ENCODE results near the gene MAPK14. TPM values are rescaled to one million over a fixed set of nuclear protein-coding genes. Genes with fewer than 3 reads are reported as not detected.
A peak's percentile ranks its signal among the peaks of the same experiment; 100 is the strongest.

Gene MAPK14
- total and polyA plus RNA-seq, 9 of the 15 experiments (the other 6 are each of a cell fraction or from before 2014, with no cell fraction given): 8.8 to 62.7 (median 35.5) TPM

GRCh38 chr6:36117658-36118549 is 90.3 kb downstream of the MAPK14 start (continued):
- TF ChIP-seq, protein P1, sequence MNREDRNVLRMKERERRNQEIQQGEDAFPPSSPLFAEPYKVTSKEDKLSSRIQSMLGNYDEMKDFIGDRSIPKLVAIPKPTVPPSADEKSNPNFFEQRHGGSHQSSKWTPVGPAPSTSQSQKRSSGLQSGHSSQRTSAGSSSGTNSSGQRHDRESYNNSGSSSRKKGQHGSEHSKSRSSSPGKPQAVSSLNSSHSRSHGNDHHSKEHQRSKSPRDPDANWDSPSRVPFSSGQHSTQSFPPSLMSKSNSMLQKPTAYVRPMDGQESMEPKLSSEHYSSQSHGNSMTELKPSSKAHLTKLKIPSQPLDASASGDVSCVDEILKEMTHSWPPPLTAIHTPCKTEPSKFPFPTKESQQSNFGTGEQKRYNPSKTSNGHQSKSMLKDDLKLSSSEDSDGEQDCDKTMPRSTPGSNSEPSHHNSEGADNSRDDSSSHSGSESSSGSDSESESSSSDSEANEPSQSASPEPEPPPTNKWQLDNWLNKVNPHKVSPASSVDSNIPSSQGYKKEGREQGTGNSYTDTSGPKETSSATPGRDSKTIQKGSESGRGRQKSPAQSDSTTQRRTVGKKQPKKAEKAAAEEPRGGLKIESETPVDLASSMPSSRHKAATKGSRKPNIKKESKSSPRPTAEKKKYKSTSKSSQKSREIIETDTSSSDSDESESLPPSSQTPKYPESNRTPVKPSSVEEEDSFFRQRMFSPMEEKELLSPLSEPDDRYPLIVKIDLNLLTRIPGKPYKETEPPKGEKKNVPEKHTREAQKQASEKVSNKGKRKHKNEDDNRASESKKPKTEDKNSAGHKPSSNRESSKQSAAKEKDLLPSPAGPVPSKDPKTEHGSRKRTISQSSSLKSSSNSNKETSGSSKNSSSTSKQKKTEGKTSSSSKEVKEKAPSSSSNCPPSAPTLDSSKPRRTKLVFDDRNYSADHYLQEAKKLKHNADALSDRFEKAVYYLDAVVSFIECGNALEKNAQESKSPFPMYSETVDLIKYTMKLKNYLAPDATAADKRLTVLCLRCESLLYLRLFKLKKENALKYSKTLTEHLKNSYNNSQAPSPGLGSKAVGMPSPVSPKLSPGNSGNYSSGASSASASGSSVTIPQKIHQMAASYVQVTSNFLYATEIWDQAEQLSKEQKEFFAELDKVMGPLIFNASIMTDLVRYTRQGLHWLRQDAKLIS (CRISPR knock-in tag; IDR thresholded peaks at IDR 0.05): 0 out of 2 replicates have a peak, but pooled peaks have one; percentile 67
- TF ChIP-seq ZKSCAN1 (IDR thresholded peaks at IDR 0.05; ENCODE audit: low read depth, low read length) (peak; percentile 94), CBFA2T2 (conservative IDR thresholded peaks at IDR 0.05) (no peak), ZBTB8A (IDR thresholded peaks at IDR 0.05; ENCODE audit: partially characterized antibody) (no peak), ZKSCAN8 (CRISPR knock-in tag; IDR thresholded peaks at IDR 0.05) (peak; percentile 79; the same call in 1 of the 2 replicates), FOXA3 (CRISPR knock-in tag; conservative IDR thresholded peaks at IDR 0.05 in 1 of 2, IDR thresholded peaks at IDR 0.05 in 1 of 2) (no peak; a peak in 1 of 4 replicates)
